Keratinocyte (primary cell): ENCODE data around the gene DOCK1. TPM values are rescaled to one million over a fixed set of nuclear protein-coding genes. Genes with fewer than 3 reads are reported as not detected.

Source experiments
- DNase-seq: peaks from one replicate; pipeline ENCODE4 v3.0.0-alpha.2; 2011; ENCODE audit warnings: low read depth, missing footprints, low spot score
- FAIRE-seq: peaks from 2 replicates; lab custom pipeline; 2011; peaks lifted over from hg19 to GRCh38; lab: Jason Lieb, UNC
- H2AFZ ChIP-seq: 2 replicates; pipeline ENCODE4 v1.6.0; 2012; ENCODE audit warnings: low read length, control low read depth, inconsistent platforms; ENCODE audit not compliant: control insufficient read depth
- H3K27ac ChIP-seq: 2 replicates; pipeline ENCODE4 v1.5.1; 2011; ENCODE audit warnings: low read length; ENCODE audit not compliant: control insufficient read depth, insufficient read depth
- H3K27me3 ChIP-seq: 3 replicates; pipeline ENCODE4 v1.6.0; 2011; ENCODE audit warnings: low read length; ENCODE audit not compliant: control insufficient read depth, insufficient read depth; ENCODE audit errors: extremely low read depth
- H3K36me3 ChIP-seq, 2 experiments: 2 replicates in 1 of 2; 3 replicates in 1 of 2; pipeline ENCODE4 v1.5.1; 2011; ENCODE audit warnings: low read length in 2 of 2, mild to moderate bottlenecking in 1 of 2; ENCODE audit not compliant: control insufficient read depth in 2 of 2, insufficient read depth in 2 of 2; ENCODE audit errors: extremely low read depth in 1 of 2
- H3K4me1 ChIP-seq: 3 replicates; pipeline ENCODE4 v1.5.1; 2011; ENCODE audit warnings: low read length; ENCODE audit not compliant: control insufficient read depth, insufficient read depth; ENCODE audit errors: extremely low read depth
- H3K4me2 ChIP-seq: 3 replicates; pipeline ENCODE4 v1.6.0; 2011; ENCODE audit warnings: low read depth, low read length; ENCODE audit not compliant: control insufficient read depth, insufficient read depth; ENCODE audit errors: extremely low read depth
- H3K4me3 ChIP-seq, 3 experiments: fragments of 200-600 bp in 1 of 3; sonication (generic) in 1 of 3; 2 replicates in 2 of 3; 3 replicates in 1 of 3; pipeline ENCODE4 v1.5.1; 2011 to 2016; ENCODE audit warnings: low read length in 3 of 3, mild to moderate bottlenecking in 3 of 3, control low read depth in 2 of 3, inconsistent platforms in 1 of 3, low read depth in 1 of 3, mixed read lengths in 1 of 3, mixed run types in 1 of 3, moderate library complexity in 1 of 3; ENCODE audit not compliant: control insufficient read depth in 2 of 3, insufficient read depth in 2 of 3; ENCODE audit errors: extremely low read depth in 1 of 3
- H3K79me2 ChIP-seq: 2 replicates; pipeline ENCODE4 v1.6.0; 2012; ENCODE audit warnings: low read length; ENCODE audit not compliant: control insufficient read depth, insufficient read depth
- H3K9ac ChIP-seq: 3 replicates; pipeline ENCODE4 v1.6.0; 2011; ENCODE audit warnings: low read length; ENCODE audit not compliant: control insufficient read depth, insufficient read depth; ENCODE audit errors: extremely low read depth
- H3K9me1 ChIP-seq: 3 replicates; pipeline ENCODE4 v1.6.0; 2011; ENCODE audit warnings: low read length; ENCODE audit not compliant: control insufficient read depth, insufficient read depth; ENCODE audit errors: extremely low read depth
- H3K9me3 ChIP-seq: 2 replicates; pipeline ENCODE4 v1.5.1; 2012; ENCODE audit warnings: low read depth, low read length; ENCODE audit not compliant: control insufficient read depth
- H4K20me1 ChIP-seq: 3 replicates; pipeline ENCODE4 v1.6.0; 2011; ENCODE audit warnings: low read length; ENCODE audit not compliant: control insufficient read depth, insufficient read depth; ENCODE audit errors: extremely low read depth
- CTCF ChIP-seq, 3 experiments: IDR thresholded peaks in 1 of 3; conservative IDR thresholded peaks in 1 of 3; optimal IDR thresholded peaks in 1 of 3; 2 replicates in 2 of 3; 3 replicates in 1 of 3; pipeline versions ENCODE3 to v1.5.1; 2011; ENCODE audit warnings: low read length in 3 of 3, mild to moderate bottlenecking in 3 of 3, moderate library complexity in 2 of 3, control low read depth in 1 of 3, inconsistent platforms in 1 of 3; ENCODE audit not compliant: insufficient read depth in 2 of 3; ENCODE audit errors: extremely low read depth in 1 of 3
- EZH2 ChIP-seq: IDR thresholded peaks from one replicate; pipeline ENCODE4 v1.6.1; 2012; ENCODE audit warnings: inconsistent platforms, mild to moderate bottlenecking, low read length, moderate library complexity
- dilution Hi-C: fragments of 300-500 bp; cut with MboI; formaldehyde crosslinking; loops from one replicate; pipeline ENCODE4 v1.7.0; 2020; ENCODE audit warnings: low sequenced_read_pairs; ENCODE audit not compliant: extremely low pct_ligation_motif_present
- polyA plus RNA-seq, 5 experiments: library from polyadenylated mRNA; depleted of rRNA in 3 of 5; stranded (reverse) in 3 of 5; stranded (forward) in 1 of 5; unstranded in 1 of 5; fragments of >200 nt; gene quantifications; 1 replicate in 1 of 5; 2 replicates in 3 of 5; 3 replicates in 1 of 5; pipeline versions ENCODE4 v1.2.1 to v1.2.3, GENCODE V29; 2011 to 2012; ENCODE audit warnings: missing spikeins in 2 of 5, low read depth in 1 of 5, low replicate concordance in 1 of 5

DOCK1 gene
- polyA plus RNA-seq, 1 donor (not counting 4 experiments of a cell fraction or from before 2014, with no cell fraction given) = 15.7 TPM

- no peak for TF ChIP-seq EZH2
- TF ChIP-seq CTCF (optimal IDR thresholded peaks at IDR 0.05 in 1 of 3, IDR thresholded peaks at IDR 0.05 in 1 of 3, conservative IDR thresholded peaks at IDR 0.05 in 1 of 3; ENCODE audit: extremely low read depth in 1 of 3, insufficient read depth in 2 of 3, low read length in 3 of 3) = no peak
- FAIRE-seq (no peak), DNase-seq (no peak)
- no peak overlapping the region for H2AFZ ChIP-seq
- H3K4me2 ChIP-seq = peak overlapping the region; percentile 50
- peaks cover 11% of the 10 kb centered on the region for H3K9me1 ChIP-seq
- peaks cover 20% of the 10 kb centered on the region for H3K4me1 ChIP-seq
- peaks cover 9 to 10% of the 10 kb centered on the region in 2 experiments for H3K36me3 ChIP-seq
- no peaks in the 10 kb centered on the region for H3K79me2 ChIP-seq
- no peaks in the 10 kb centered on the region for H3K27me3 ChIP-seq
- peaks cover 15% of the 10 kb centered on the region for H4K20me1 ChIP-seq
- dilution Hi-C loops = no loop called here
- peak overlapping the region; percentile 2 for H3K9ac ChIP-seq
- no peaks in the 10 kb centered on the region for H3K9me3 ChIP-seq
- H3K27ac ChIP-seq = peak overlapping the region; percentile 49
- H3K4me3 ChIP-seq = no peak overlapping the region
Measured at GRCh38 chr10:127013211-127013656, 108.0 kb downstream of the DOCK1 start.

GRCh38 chr10:127013691-127014473, 108.7 kb downstream of the DOCK1 start:
- no peak overlapping the region for H2AFZ ChIP-seq
- H3K36me3 ChIP-seq = peaks cover 9 to 11% of the 10 kb centered on the region in 2 experiments
- H3K4me1 ChIP-seq = peaks cover 20% of the 10 kb centered on the region
- no peak overlapping the region for H3K27ac ChIP-seq
- H3K79me2 ChIP-seq = no peaks in the 10 kb centered on the region
- H3K4me2 ChIP-seq = no peak overlapping the region
- FAIRE-seq (peak; percentile 34), DNase-seq (no peak)
- no peak overlapping the region for H3K4me3 ChIP-seq
- H3K27me3 ChIP-seq = no peaks in the 10 kb centered on the region
- dilution Hi-C loops = no loop called here
- peaks cover 15% of the 10 kb centered on the region for H4K20me1 ChIP-seq
- no peak for TF ChIP-seq CTCF (optimal IDR thresholded peaks at IDR 0.05 in 1 of 3, IDR thresholded peaks at IDR 0.05 in 1 of 3, conservative IDR thresholded peaks at IDR 0.05 in 1 of 3; ENCODE audit: extremely low read depth in 1 of 3, insufficient read depth in 2 of 3, low read length in 3 of 3)
- no peak overlapping the region for H3K9ac ChIP-seq
- peaks cover 11% of the 10 kb centered on the region for H3K9me1 ChIP-seq
- H3K9me3 ChIP-seq = no peaks in the 10 kb centered on the region
